Chondrocyte (in vitro differentiated cells): ENCODE measurements around the gene MOCS2. TPM values are rescaled to one million over a fixed set of nuclear protein-coding genes. Genes with fewer than 3 reads are reported as not detected.
A peak's percentile ranks its signal among the peaks of the same experiment; 100 is the strongest.
"Not testable (repeated sequence)": the region's sequence is repeated elsewhere in the genome, so short reads cannot be mapped to it uniquely, and the experiment has no call there.

Source experiments
- DNase-seq: peaks from one replicate; pipeline ENCODE4 v3.0.0; 2021; ENCODE audit warnings: mixed read lengths, low spot score
- H3K27ac Mint-ChIP-seq: one replicate; pipeline ENCODE4 v1.8.0; 2021; ENCODE audit warnings: mild to moderate bottlenecking, moderate library complexity, mixed read lengths; ENCODE audit not compliant: unreplicated experiment
- H3K27me3 Mint-ChIP-seq: 2 replicates; pipeline ENCODE4 v1.8.0; 2021; ENCODE audit warnings: low read depth, mixed read lengths
- H3K36me3 Mint-ChIP-seq: 2 replicates; pipeline ENCODE4 v1.8.0; 2021; ENCODE audit warnings: low read depth, mixed read lengths
- H3K4me1 Mint-ChIP-seq: 2 replicates; pipeline ENCODE4 v1.8.0; 2021; ENCODE audit warnings: low read depth, mild to moderate bottlenecking, mixed read lengths
- H3K4me3 Mint-ChIP-seq: one replicate; pipeline ENCODE4 v1.8.0; 2021; ENCODE audit warnings: mild to moderate bottlenecking, moderate library complexity, mixed read lengths; ENCODE audit not compliant: unreplicated experiment
- H3K9me3 Mint-ChIP-seq: 2 replicates; pipeline ENCODE4 v1.8.0; 2021; ENCODE audit warnings: low read depth, mixed read lengths
- total RNA-seq: library from RNA; stranded (reverse); gene quantifications from 3 replicates; pipeline ENCODE4 v1.2.1, GENCODE V29; 2021
- TF ChIP-seq, protein P1 (sequence below): fragments of 200-600 bp; sonication (generic); IDR thresholded peaks from 2 replicates; pipeline ENCODE4 v1.5.0; 2021; ENCODE audit warnings: antibody characterized with exemption, mild to moderate bottlenecking, moderate library complexity

The MOCS2 gene
- total RNA-seq, 1 donor from 2014 or later = 34.1 TPM

DNA sequence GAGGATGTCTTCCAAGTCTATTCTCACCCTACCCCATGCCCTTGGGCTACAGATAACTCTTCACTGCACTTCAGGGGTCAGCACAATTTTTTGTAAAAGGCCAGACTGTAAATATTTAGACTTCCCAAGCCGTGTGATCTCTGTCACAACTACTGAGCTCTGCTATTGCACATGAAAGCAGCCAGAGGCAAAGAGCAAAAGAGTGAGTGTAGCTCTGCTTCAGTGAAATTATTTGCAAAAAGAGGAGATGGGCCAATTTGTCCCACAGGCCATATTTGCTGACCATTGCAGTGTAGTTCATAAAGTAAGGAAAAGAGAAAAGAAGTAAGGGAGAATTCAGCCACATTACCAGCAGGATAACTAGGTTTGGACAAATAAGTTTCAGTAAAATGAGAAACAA, 7.0 kb upstream of the MOCS2 start:
- no peak overlapping the region for H3K27ac Mint-ChIP-seq
- DNase-seq = no peak
- no peaks in the 10 kb centered on the region for H3K4me1 Mint-ChIP-seq
- H3K27me3 Mint-ChIP-seq = no peaks in the 10 kb centered on the region
- H3K4me3 Mint-ChIP-seq = no peak overlapping the region
- no peaks in the 10 kb centered on the region for H3K36me3 Mint-ChIP-seq
- no peaks in the 10 kb centered on the region for H3K9me3 Mint-ChIP-seq
- TF ChIP-seq, protein P1, sequence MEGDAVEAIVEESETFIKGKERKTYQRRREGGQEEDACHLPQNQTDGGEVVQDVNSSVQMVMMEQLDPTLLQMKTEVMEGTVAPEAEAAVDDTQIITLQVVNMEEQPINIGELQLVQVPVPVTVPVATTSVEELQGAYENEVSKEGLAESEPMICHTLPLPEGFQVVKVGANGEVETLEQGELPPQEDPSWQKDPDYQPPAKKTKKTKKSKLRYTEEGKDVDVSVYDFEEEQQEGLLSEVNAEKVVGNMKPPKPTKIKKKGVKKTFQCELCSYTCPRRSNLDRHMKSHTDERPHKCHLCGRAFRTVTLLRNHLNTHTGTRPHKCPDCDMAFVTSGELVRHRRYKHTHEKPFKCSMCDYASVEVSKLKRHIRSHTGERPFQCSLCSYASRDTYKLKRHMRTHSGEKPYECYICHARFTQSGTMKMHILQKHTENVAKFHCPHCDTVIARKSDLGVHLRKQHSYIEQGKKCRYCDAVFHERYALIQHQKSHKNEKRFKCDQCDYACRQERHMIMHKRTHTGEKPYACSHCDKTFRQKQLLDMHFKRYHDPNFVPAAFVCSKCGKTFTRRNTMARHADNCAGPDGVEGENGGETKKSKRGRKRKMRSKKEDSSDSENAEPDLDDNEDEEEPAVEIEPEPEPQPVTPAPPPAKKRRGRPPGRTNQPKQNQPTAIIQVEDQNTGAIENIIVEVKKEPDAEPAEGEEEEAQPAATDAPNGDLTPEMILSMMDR = no peak

- no peak for DNase-seq
- peaks cover 8% of the 10 kb centered on the region for H3K4me1 Mint-ChIP-seq
- H3K9me3 Mint-ChIP-seq = no peaks in the 10 kb centered on the region
- no peak overlapping the region for H3K4me3 Mint-ChIP-seq
- TF ChIP-seq, protein P1 = peak; percentile 74
- no peak overlapping the region for H3K27ac Mint-ChIP-seq
- no peaks in the 10 kb centered on the region for H3K36me3 Mint-ChIP-seq
- H3K27me3 Mint-ChIP-seq = no peaks in the 10 kb centered on the region
These were observed 5.4 kb upstream of the MOCS2 start for GRCh38 chr5:53114988-53115387.

DNA sequence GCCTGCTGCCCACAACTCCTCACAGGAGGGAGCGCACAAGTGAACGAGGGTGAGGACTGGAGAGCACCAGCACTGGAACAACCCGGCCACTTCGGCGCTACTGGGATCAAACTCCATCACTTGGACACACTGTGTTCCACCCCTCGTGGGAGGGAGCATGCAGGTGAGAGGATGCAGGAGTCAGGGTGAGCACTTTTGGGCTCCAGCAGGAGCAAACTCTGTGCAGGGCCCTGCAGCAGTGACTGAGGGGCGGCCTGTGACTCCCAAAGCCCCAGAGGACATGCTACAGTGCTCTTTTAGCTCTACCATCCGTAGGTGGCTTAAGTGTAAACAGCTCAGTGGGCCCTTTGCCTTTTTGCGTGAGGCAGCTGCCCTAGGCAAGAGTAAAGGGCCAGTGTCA, 4.4 kb upstream of the MOCS2 start:
- no peaks in the 10 kb centered on the region for H3K36me3 Mint-ChIP-seq
- no peaks in the 10 kb centered on the region for H3K9me3 Mint-ChIP-seq

DNA sequence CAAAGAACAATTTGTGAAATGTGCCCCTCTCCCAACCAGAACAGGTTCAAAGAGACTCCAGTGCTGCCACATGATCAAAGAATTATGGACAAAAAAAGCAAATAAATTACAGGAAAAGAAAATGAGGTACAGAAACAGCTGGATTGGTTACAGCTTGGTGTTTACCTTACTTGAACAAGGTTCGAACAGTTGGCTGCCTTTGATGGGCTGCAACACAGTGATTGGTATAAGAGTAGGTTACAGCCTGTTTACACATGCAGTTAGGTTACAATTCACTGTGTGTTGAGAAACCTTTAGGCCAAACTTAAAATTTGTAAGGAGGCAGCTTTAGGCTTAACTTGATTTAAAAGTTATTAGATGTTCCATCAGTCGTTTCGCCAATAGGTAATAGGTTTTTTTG, 3.4 kb upstream of the MOCS2 start:
- peaks cover 22% of the 10 kb centered on the region for H3K4me1 Mint-ChIP-seq

More for the DNA sequence above, 4.4 kb upstream of the MOCS2 start:
- Mint-ChIP-seq H3K27ac (no peak overlapping the region), H3K27me3 (no peaks in the 10 kb centered on the region), H3K4me1 (peaks cover 14% of the 10 kb centered on the region), H3K4me3 (no peak overlapping the region)
- TF ChIP-seq, protein P1 = no peak
- DNase-seq = no peak

GRCh38 chr5:53112307-53112706, 2.8 kb upstream of the MOCS2 start:
- H3K9me3 Mint-ChIP-seq, H3K4me3 Mint-ChIP-seq, H3K36me3 Mint-ChIP-seq, H3K27me3 Mint-ChIP-seq, DNase-seq, H3K27ac Mint-ChIP-seq: not testable (repeated sequence)
- H3K4me1 Mint-ChIP-seq = peaks cover 28% of the 10 kb centered on the region

More for the DNA sequence above, 3.4 kb upstream of the MOCS2 start:
- Mint-ChIP-seq H3K27me3 (no peaks in the 10 kb centered on the region), H3K36me3 (no peaks in the 10 kb centered on the region), H3K27ac (no peak overlapping the region), H3K9me3 (no peaks in the 10 kb centered on the region), H3K4me3 (no peak overlapping the region)
- no peak for DNase-seq
- TF ChIP-seq, protein P1 = no peak

DNA sequence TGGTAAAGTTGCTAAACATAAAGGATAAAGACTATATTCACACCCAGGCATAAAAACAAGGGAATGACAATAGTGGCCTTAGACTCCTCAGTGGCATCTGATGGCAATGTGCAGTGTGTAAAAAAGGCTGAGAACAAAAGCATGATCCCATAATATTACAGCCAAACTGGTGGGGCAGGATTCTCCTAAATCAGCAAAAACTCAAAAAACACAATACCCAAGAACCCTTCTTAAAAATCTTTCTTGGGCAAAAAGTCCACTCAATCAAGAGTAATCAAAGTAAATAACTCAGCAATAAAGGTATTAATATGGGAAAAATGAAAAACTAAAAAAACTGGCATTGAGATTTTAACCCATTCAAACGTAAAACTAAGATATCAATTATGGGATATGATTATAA, 1.6 kb upstream of the MOCS2 start:
- Mint-ChIP-seq H3K36me3 (peaks cover 5% of the 10 kb centered on the region), H3K4me1 (peaks cover 29% of the 10 kb centered on the region), H3K9me3 (no peaks in the 10 kb centered on the region), H3K27me3 (no peaks in the 10 kb centered on the region), H3K27ac (no peak overlapping the region), H3K4me3 (no peak overlapping the region)
- no peak for DNase-seq
- TF ChIP-seq, protein P1 = no peak
